K562 (cell line): Measurements from ENCODE around the gene ZNF467. TPM values are rescaled to one million over a fixed set of nuclear protein-coding genes. Genes with fewer than 3 reads are reported as not detected.
A peak's percentile ranks its signal among the peaks of the same experiment; 100 is the strongest.

Source experiments
- CCAR2 ChIP-seq: fragments of 200-400 bp; formaldehyde crosslinking; IDR thresholded peaks from 2 replicates; pipeline ENCODE4 v1.6.1; 2017; ENCODE audit warnings: mild to moderate bottlenecking, low read depth, low read length
- ELF4 ChIP-seq: fragments of 450-650 bp; formaldehyde crosslinking; IDR thresholded peaks from 2 replicates; pipeline ENCODE4 v1.4.0; 2022; ENCODE audit warnings: missing genetic modification characterization
- FOXJ2 ChIP-seq: fragments of 200-800 bp; sonication (Bioruptor generic); IDR thresholded peaks from 2 replicates; pipeline ENCODE4 v1.6.1; 2016; ENCODE audit warnings: missing genetic modification characterization, missing compliant biosample characterization
- FOXJ3 ChIP-seq: sonication (generic); formaldehyde crosslinking; IDR thresholded peaks from 2 replicates; pipeline ENCODE4 v1.4.0; 2020; ENCODE audit warnings: mild to moderate bottlenecking, missing genetic modification reagents
- FOXK1 ChIP-seq: sonication (generic); formaldehyde crosslinking; IDR thresholded peaks from 2 replicates; pipeline ENCODE4 v1.8.0; 2022; ENCODE audit warnings: missing genetic modification reagents, mild to moderate bottlenecking, borderline replicate concordance
- GABPB1 ChIP-seq: sonication (generic); formaldehyde crosslinking; IDR thresholded peaks from 2 replicates; pipeline ENCODE4 v1.8.0; 2022; ENCODE audit warnings: mild to moderate bottlenecking, missing genetic modification reagents
- HDAC8 ChIP-seq: fragments of 450-650 bp; IDR thresholded peaks from 2 replicates; pipeline ENCODE4 v1.6.1; 2016; ENCODE audit warnings: mild to moderate bottlenecking, missing genetic modification characterization, moderate library complexity, missing compliant biosample characterization
- HLTF ChIP-seq: fragments of 450-650 bp; IDR thresholded peaks from 2 replicates; pipeline ENCODE4 v1.6.1; 2016
- KLF1 ChIP-seq: fragments of 450-650 bp; IDR thresholded peaks from 2 replicates; pipeline ENCODE4 v1.6.1; 2016; ENCODE audit warnings: missing genetic modification characterization, missing compliant biosample characterization
- LARP7 ChIP-seq: fragments of 450-650 bp; IDR thresholded peaks from 2 replicates; pipeline ENCODE4 v1.6.1; 2016
- MED1 ChIP-seq: sonication (generic); formaldehyde crosslinking; IDR thresholded peaks from 2 replicates; pipeline ENCODE4 v1.8.1; 2023; ENCODE audit warnings: missing genetic modification reagents, borderline replicate concordance
- RBM39 ChIP-seq: fragments of 200-400 bp; formaldehyde crosslinking; optimal IDR thresholded peaks from 2 replicates; pipeline ENCODE3; 2018; ENCODE audit warnings: low read depth, low read length
- SMAD4 ChIP-seq: fragments of 250-450 bp; sonication (Bioruptor Pico); conservative IDR thresholded peaks from 2 replicates; pipeline ENCODE4 v1.8.0; 2021; ENCODE audit warnings: inconsistent platforms, mild to moderate bottlenecking, moderate library complexity
- TCF3 ChIP-seq: sonication (generic); formaldehyde crosslinking; IDR thresholded peaks from 2 replicates; pipeline ENCODE4 v1.4.0; 2020; ENCODE audit warnings: mild to moderate bottlenecking, missing genetic modification reagents
- TFAP4 ChIP-seq: sonication (generic); formaldehyde crosslinking; IDR thresholded peaks from 2 replicates; pipeline ENCODE4 v1.8.0; 2022; ENCODE audit warnings: missing genetic modification reagents, mild to moderate bottlenecking, moderate library complexity, borderline replicate concordance
- U2AF2 ChIP-seq: fragments of 200-400 bp; formaldehyde crosslinking; optimal IDR thresholded peaks from 2 replicates; pipeline ENCODE3; 2017; ENCODE audit warnings: low read depth, mild to moderate bottlenecking, low read length
- ZBED1 ChIP-seq: IDR thresholded peaks from 2 replicates; pipeline ENCODE4 v1.6.1; 2014
- ZBTB8A ChIP-seq: fragments of 450-650 bp; IDR thresholded peaks from 2 replicates; pipeline ENCODE4 v1.6.1; 2018; ENCODE audit warnings: mild to moderate bottlenecking, moderate library complexity; ENCODE audit not compliant: partially characterized antibody
- ZNF699 ChIP-seq: fragments of 250-450 bp; sonication (Bioruptor Pico); IDR thresholded peaks from 2 replicates; pipeline ENCODE4 v1.8.0; 2021; ENCODE audit warnings: mild to moderate bottlenecking, moderate library complexity; ENCODE audit not compliant: insufficient replicate concordance
- polyA plus RNA-seq, 8 experiments: library from polyadenylated mRNA; depleted of rRNA in 4 of 8; stranded (reverse) in 5 of 8; unstranded in 3 of 8; fragments of >200 nt; fragmentation: Nextera tagmentation in 2 of 8; fragmentation: Illumina TruSeq in 1 of 8; extraction: Ambion mirVana in 2 of 8; extraction: Trizol in 1 of 8; gene quantifications; 2 replicates each; pipeline versions ENCODE4 v1.2.1 to v1.2.3, GENCODE V29; 2011 to 2014; ENCODE audit warnings: inconsistent platforms in 1 of 8, missing spikeins in 1 of 8
- total RNA-seq, 7 experiments: library from RNA; depleted of rRNA in 6 of 7; stranded (reverse); fragments of >200 nt in 6 of 7; fragmentation: Illumina TruSeq in 2 of 7; extraction: Trizol in 2 of 7; gene quantifications; 2 replicates each; pipeline versions ENCODE4 v1.2.1 to v1.2.3, GENCODE V29; 2011 to 2021; ENCODE audit warnings: low replicate concordance in 1 of 7
- TF ChIP-seq, protein P1 (sequence below): fragments of 250-450 bp; sonication (Bioruptor Pico); IDR thresholded peaks from 2 replicates; pipeline ENCODE4 v1.4.0; 2020; ENCODE audit warnings: borderline replicate concordance
- TF ChIP-seq, protein P2 (sequence below): fragments of 200-400 bp; formaldehyde crosslinking; IDR thresholded peaks from 2 replicates; pipeline ENCODE4 v1.6.1; 2017; ENCODE audit warnings: mild to moderate bottlenecking, low read depth, low read length, moderate library complexity

ZNF467 gene
- total and polyA plus RNA-seq, 9 of the 15 experiments (the other 6 are each of a cell fraction or from before 2014, with no cell fraction given), result 0.32 to 14.2 (median 1.7) TPM

DNA sequence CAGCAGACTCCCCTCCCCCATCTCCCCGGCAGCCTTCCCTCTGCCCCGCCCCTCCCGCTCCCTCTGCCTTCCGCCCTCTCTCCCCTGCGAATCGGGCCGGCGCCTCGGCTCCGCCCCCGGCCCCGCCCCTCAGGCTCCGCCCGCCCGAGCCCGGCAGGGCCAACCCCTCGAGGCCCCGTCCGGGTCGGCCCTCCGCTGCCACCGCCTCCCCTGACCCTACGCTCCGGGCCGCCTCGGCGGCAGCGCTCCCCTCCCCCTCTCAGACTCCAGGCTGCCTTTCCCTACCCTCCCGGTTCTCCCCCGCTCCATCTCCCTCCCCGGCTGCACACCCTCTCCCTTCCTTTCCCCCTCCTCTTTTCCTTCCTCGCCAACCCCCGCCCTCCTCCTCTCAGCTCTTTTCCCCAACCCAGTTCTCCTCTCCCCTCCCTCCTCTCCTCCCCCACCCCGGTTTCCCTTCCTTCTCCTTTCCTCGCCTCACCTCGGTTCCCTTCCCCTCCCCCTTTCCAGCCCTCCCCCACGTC, 1.6 kb downstream of the ZNF467 start (continued):
- TF ChIP-seq, protein P1, sequence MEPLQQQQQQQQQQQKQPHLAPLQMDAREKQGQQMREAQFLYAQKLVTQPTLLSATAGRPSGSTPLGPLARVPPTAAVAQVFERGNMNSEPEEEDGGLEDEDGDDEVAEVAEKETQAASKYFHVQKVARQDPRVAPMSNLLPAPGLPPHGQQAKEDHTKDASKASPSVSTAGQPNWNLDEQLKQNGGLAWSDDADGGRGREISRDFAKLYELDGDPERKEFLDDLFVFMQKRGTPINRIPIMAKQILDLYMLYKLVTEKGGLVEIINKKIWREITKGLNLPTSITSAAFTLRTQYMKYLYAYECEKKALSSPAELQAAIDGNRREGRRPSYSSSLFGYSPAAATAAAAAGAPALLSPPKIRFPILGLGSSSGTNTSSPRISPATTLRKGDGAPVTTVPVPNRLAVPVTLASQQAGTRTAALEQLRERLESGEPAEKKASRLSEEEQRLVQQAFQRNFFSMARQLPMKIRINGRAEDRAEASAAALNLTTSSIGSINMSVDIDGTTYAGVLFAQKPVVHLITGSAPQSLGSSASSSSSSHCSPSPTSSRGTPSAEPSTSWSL, result no peak
- no peak for TF ChIP-seq ZBTB8A
- TF ChIP-seq ELF4, result no peak
- TF ChIP-seq FOXJ2 (tag), result no peak
- TF ChIP-seq HDAC8 (tag), result no peak
- TF ChIP-seq GABPB1 (CRISPR knock-in tag), result peak; percentile 41; the same call in 1 of the 2 replicates
- TF ChIP-seq SMAD4 (CRISPR knock-in tag), result peak; percentile 63
- peak; percentile 91 for TF ChIP-seq LARP7
- no peak for TF ChIP-seq MED1
- TF ChIP-seq ZNF699 (CRISPR knock-in tag), result no peak
- TF ChIP-seq, protein P2, sequence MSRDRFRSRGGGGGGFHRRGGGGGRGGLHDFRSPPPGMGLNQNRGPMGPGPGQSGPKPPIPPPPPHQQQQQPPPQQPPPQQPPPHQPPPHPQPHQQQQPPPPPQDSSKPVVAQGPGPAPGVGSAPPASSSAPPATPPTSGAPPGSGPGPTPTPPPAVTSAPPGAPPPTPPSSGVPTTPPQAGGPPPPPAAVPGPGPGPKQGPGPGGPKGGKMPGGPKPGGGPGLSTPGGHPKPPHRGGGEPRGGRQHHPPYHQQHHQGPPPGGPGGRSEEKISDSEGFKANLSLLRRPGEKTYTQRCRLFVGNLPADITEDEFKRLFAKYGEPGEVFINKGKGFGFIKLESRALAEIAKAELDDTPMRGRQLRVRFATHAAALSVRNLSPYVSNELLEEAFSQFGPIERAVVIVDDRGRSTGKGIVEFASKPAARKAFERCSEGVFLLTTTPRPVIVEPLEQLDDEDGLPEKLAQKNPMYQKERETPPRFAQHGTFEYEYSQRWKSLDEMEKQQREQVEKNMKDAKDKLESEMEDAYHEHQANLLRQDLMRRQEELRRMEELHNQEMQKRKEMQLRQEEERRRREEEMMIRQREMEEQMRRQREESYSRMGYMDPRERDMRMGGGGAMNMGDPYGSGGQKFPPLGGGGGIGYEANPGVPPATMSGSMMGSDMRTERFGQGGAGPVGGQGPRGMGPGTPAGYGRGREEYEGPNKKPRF, result no peak
- no peak for TF ChIP-seq FOXJ3 (CRISPR knock-in tag)
- TF ChIP-seq FOXK1 (CRISPR knock-in tag), result no peak
- no peak for TF ChIP-seq CCAR2
- TF ChIP-seq U2AF2, result no peak
- TF ChIP-seq ZBED1, result no peak; the same call in 1 of the 2 replicates
- TF ChIP-seq TFAP4 (CRISPR knock-in tag), result 0 out of 2 replicates have a peak, but pooled peaks have one; percentile 22
- no peak for TF ChIP-seq TCF3
- TF ChIP-seq HLTF, result peak; percentile 98
- no peak for TF ChIP-seq RBM39
- no peak for TF ChIP-seq KLF1
